Measurements from ENCODE around the gene MAGI2. TPM values are rescaled to one million over a fixed set of nuclear protein-coding genes. Genes with fewer than 3 reads are reported as not detected.

Gene MAGI2
- total RNA-seq, 2 donors from 2014 or later: 18.3 to 31.8 TPM

GRCh38 chr7:78355834-78356233 lies 1097.6 kb downstream of the MAGI2 start:
- H3K4me3 ChIP-seq: no peak overlapping the region

GRCh38 chr7:78350926-78351325 lies 1102.5 kb downstream of the MAGI2 start:
- no peaks in the 10 kb centered on the region for H3K27me3 ChIP-seq (replicated peaks; ENCODE audit: insufficient read depth)
- peaks cover 4 to 12% of the 10 kb centered on the region in 2 donors for H3K4me1 ChIP-seq (ENCODE audit: control insufficient read depth in 1 of 2, low read depth in 2 of 2)
- H3K36me3 ChIP-seq: no peaks in the 10 kb centered on the region
- no peak for TF ChIP-seq CTCF (IDR thresholded peaks at IDR 0.05)
- H3K9me3 ChIP-seq: no peaks in the 10 kb centered on the region
- no peak for ATAC-seq (ENCODE audit: insufficient number of reproducible peaks, low FRiP score, low read depth)
- H3K4me3 ChIP-seq: no peak overlapping the region
- DNase-seq (ENCODE audit: low spot score): no peak
- no peak overlapping the region for H3K27ac ChIP-seq

More at GRCh38 chr7:78355834-78356233, 1097.6 kb downstream of the MAGI2 start:
- H3K36me3 ChIP-seq: no peaks in the 10 kb centered on the region
- no peaks in the 10 kb centered on the region for H3K27me3 ChIP-seq (replicated peaks; ENCODE audit: insufficient read depth)
- no peak for TF ChIP-seq CTCF (IDR thresholded peaks at IDR 0.05)
- DNase-seq (ENCODE audit: low spot score) (no peak), ATAC-seq (ENCODE audit: insufficient number of reproducible peaks, low FRiP score, low read depth) (no peak)
- no peaks in the 10 kb centered on the region for H3K4me1 ChIP-seq (ENCODE audit: control insufficient read depth in 1 of 2, low read depth in 2 of 2)
- H3K9me3 ChIP-seq: no peaks in the 10 kb centered on the region
- no peak overlapping the region for H3K27ac ChIP-seq

- ATAC-seq (ENCODE audit: insufficient number of reproducible peaks, low FRiP score, low read depth) (no peak), DNase-seq (ENCODE audit: low spot score) (no peak)
- TF ChIP-seq CTCF (IDR thresholded peaks at IDR 0.05): no peak
- H3K4me1 ChIP-seq (ENCODE audit: control insufficient read depth in 1 of 2, low read depth in 2 of 2): peaks cover 4 to 13% of the 10 kb centered on the region in 2 donors
- no peak overlapping the region for H3K27ac ChIP-seq
- H3K27me3 ChIP-seq (replicated peaks; ENCODE audit: insufficient read depth): no peaks in the 10 kb centered on the region
- no peaks in the 10 kb centered on the region for H3K9me3 ChIP-seq
- no peak overlapping the region for H3K4me3 ChIP-seq
- no peaks in the 10 kb centered on the region for H3K36me3 ChIP-seq
Measured at GRCh38 chr7:78350391-78350790, 1103.1 kb downstream of the MAGI2 start.

GRCh38 chr7:78346827-78347226 lies 1106.6 kb downstream of the MAGI2 start:
- no peaks in the 10 kb centered on the region for H3K27me3 ChIP-seq (replicated peaks; ENCODE audit: insufficient read depth)
- no peak overlapping the region for H3K4me3 ChIP-seq
- no peaks in the 10 kb centered on the region for H3K9me3 ChIP-seq
- DNase-seq (ENCODE audit: low spot score) (no peak), ATAC-seq (ENCODE audit: insufficient number of reproducible peaks, low FRiP score, low read depth) (no peak)
- no peak overlapping the region for H3K27ac ChIP-seq
- peaks cover 4 to 13% of the 10 kb centered on the region in 2 donors for H3K4me1 ChIP-seq (ENCODE audit: control insufficient read depth in 1 of 2, low read depth in 2 of 2)
- TF ChIP-seq CTCF (IDR thresholded peaks at IDR 0.05): no peak
- H3K36me3 ChIP-seq: no peaks in the 10 kb centered on the region

GRCh38 chr7:78345979-78346378 lies 1107.5 kb downstream of the MAGI2 start:
- DNase-seq (ENCODE audit: low spot score) (no peak), ATAC-seq (ENCODE audit: insufficient number of reproducible peaks, low FRiP score, low read depth) (no peak)
- Histone ChIP-seq H3K36me3 (no peaks in the 10 kb centered on the region), H3K27me3 (replicated peaks; ENCODE audit: insufficient read depth) (no peaks in the 10 kb centered on the region), H3K9me3 (no peaks in the 10 kb centered on the region), H3K4me1 (ENCODE audit: control insufficient read depth in 1 of 2, low read depth in 2 of 2) (peaks cover 4 to 13% of the 10 kb centered on the region in 2 donors), H3K4me3 (no peak overlapping the region), H3K27ac (no peak overlapping the region)
- TF ChIP-seq CTCF (IDR thresholded peaks at IDR 0.05): no peak
